H9 (cell line): Measurements from ENCODE around the gene SERPINB3. TPM values are rescaled to one million over a fixed set of nuclear protein-coding genes. Genes with fewer than 3 reads are reported as not detected.

Experiments
- DNase-seq: peaks from one replicate; pipeline ENCODE4 v3.0.0-alpha.2; 2017
- H2AFZ ChIP-seq: one replicate; pipeline ENCODE4 v1.6.1; 2013; ENCODE audit warnings: mild to moderate bottlenecking, low read length, control low read depth, moderate library complexity
- H2AK5ac ChIP-seq: 2 replicates; pipeline ENCODE4 v1.6.1; 2013; ENCODE audit warnings: low read length, control low read depth, mixed read lengths; ENCODE audit not compliant: insufficient read length
- H2BK120ac ChIP-seq: one replicate; pipeline ENCODE4 v1.6.1; 2013; ENCODE audit warnings: low read depth, mild to moderate bottlenecking, low read length, control low read depth, inconsistent platforms; ENCODE audit not compliant: poor library complexity, severe bottlenecking
- H2BK12ac ChIP-seq: 2 replicates; pipeline ENCODE4 v1.6.1; 2013; ENCODE audit warnings: low read length, control low read depth, mixed read lengths, low read depth; ENCODE audit not compliant: insufficient read length
- H2BK15ac ChIP-seq: 2 replicates; pipeline ENCODE4 v1.6.1; 2013; ENCODE audit warnings: low read depth, low read length, control low read depth
- H2BK20ac ChIP-seq: one replicate; pipeline ENCODE4 v1.6.1; 2013; ENCODE audit warnings: low read depth, mild to moderate bottlenecking, low read length, control low read depth, inconsistent platforms; ENCODE audit not compliant: poor library complexity, severe bottlenecking
- H2BK5ac ChIP-seq: 2 replicates; pipeline ENCODE4 v1.6.1; 2013; ENCODE audit warnings: low read length, control low read depth, mixed read lengths; ENCODE audit not compliant: insufficient read length
- H3K14ac ChIP-seq: 2 replicates; pipeline ENCODE4 v1.6.1; 2013; ENCODE audit warnings: low read length, control low read depth; ENCODE audit not compliant: insufficient read depth
- H3K18ac ChIP-seq: 2 replicates; pipeline ENCODE4 v1.6.1; 2013; ENCODE audit warnings: low read depth, mild to moderate bottlenecking, mixed read lengths, low read length, control low read depth; ENCODE audit not compliant: insufficient read length
- H3K23ac ChIP-seq: 2 replicates; pipeline ENCODE4 v1.6.1; 2013; ENCODE audit warnings: low read length, control low read depth, mixed read lengths, low read depth; ENCODE audit not compliant: insufficient read length
- H3K23me2 ChIP-seq: 2 replicates; pipeline ENCODE4 v1.6.1; 2013; ENCODE audit warnings: low read depth, mild to moderate bottlenecking, mixed read lengths, low read length, control low read depth; ENCODE audit not compliant: insufficient read length, poor library complexity, severe bottlenecking
- H3K27ac ChIP-seq: 2 replicates; pipeline ENCODE4 v1.5.1; 2013; ENCODE audit warnings: low read length, control low read depth, mixed read lengths, low read depth; ENCODE audit not compliant: insufficient read length
- H3K27me3 ChIP-seq: 2 replicates; pipeline ENCODE4 v1.6.1; 2013; ENCODE audit warnings: low read length, control low read depth, inconsistent platforms; ENCODE audit not compliant: insufficient read depth
- H3K4ac ChIP-seq: 2 replicates; pipeline ENCODE4 v1.6.1; 2013; ENCODE audit warnings: low read depth, mild to moderate bottlenecking, control low read depth, inconsistent platforms, low read length, moderate library complexity
- H3K4me1 ChIP-seq: 2 replicates; pipeline ENCODE4 v1.6.1; 2013; ENCODE audit warnings: low read length, control low read depth, inconsistent platforms; ENCODE audit not compliant: insufficient read depth
- H3K4me2 ChIP-seq: 2 replicates; pipeline ENCODE4 v1.6.1; 2013; ENCODE audit warnings: low read length, control low read depth, mixed read lengths; ENCODE audit not compliant: insufficient read length, insufficient read depth
- H3K56ac ChIP-seq: 2 replicates; pipeline ENCODE4 v1.6.1; 2013; ENCODE audit warnings: low read depth, mild to moderate bottlenecking, mixed read lengths, low read length, control low read depth; ENCODE audit not compliant: insufficient read length
- H3K79me1 ChIP-seq: 2 replicates; pipeline ENCODE4 v1.6.1; 2013; ENCODE audit warnings: low read depth, mild to moderate bottlenecking, moderate library complexity, low read length, control low read depth, inconsistent platforms; ENCODE audit not compliant: insufficient read depth, poor library complexity, severe bottlenecking
- H3K79me2 ChIP-seq: 2 replicates; pipeline ENCODE4 v1.6.1; 2013; ENCODE audit warnings: low read length, control low read depth, inconsistent platforms; ENCODE audit not compliant: insufficient read depth
- H3K9ac ChIP-seq: 2 replicates; pipeline ENCODE4 v1.6.1; 2013; ENCODE audit warnings: low read length, control low read depth, mixed read lengths; ENCODE audit not compliant: insufficient read length; ENCODE audit errors: extremely low read depth
- H3K9me3 ChIP-seq: one replicate; pipeline ENCODE4 v1.6.1; 2013; ENCODE audit warnings: low read depth, low read length, inconsistent platforms; ENCODE audit not compliant: control insufficient read depth
- H3T11ph ChIP-seq: one replicate; pipeline ENCODE4 v1.6.1; 2013; ENCODE audit warnings: mild to moderate bottlenecking, low read length, control low read depth, inconsistent platforms
- H4K20me1 ChIP-seq: one replicate; pipeline ENCODE4 v1.6.1; 2013; ENCODE audit not compliant: control insufficient read depth, insufficient read length, insufficient read depth
- H4K5ac ChIP-seq: 2 replicates; pipeline ENCODE4 v1.6.1; 2013; ENCODE audit warnings: low read depth, mild to moderate bottlenecking, mixed read lengths, low read length, control low read depth; ENCODE audit not compliant: insufficient read length
- H4K8ac ChIP-seq: replicated peaks from 2 replicates; pipeline ENCODE4 v1.6.1; 2013; ENCODE audit warnings: low read length, control low read depth, mixed read lengths, low read depth; ENCODE audit not compliant: insufficient read length
- H4K91ac ChIP-seq: 2 replicates; pipeline ENCODE4 v1.6.1; 2013; ENCODE audit warnings: low read depth, mild to moderate bottlenecking, moderate library complexity, mixed read lengths, low read length, control low read depth; ENCODE audit not compliant: insufficient read length
- H3K27ac Mint-ChIP-seq, 3 experiments: 2 replicates in 2 of 3; 3 replicates in 1 of 3; pipeline ENCODE4 v1.8.0; 2020 to 2021; ENCODE audit warnings: mixed read lengths in 3 of 3, mild to moderate bottlenecking in 1 of 3, moderate library complexity in 1 of 3
- H3K27me3 Mint-ChIP-seq: 2 replicates; pipeline ENCODE4 v1.8.0; 2021; ENCODE audit warnings: low read depth, mild to moderate bottlenecking, moderate library complexity, mixed read lengths
- H3K36me3 Mint-ChIP-seq, 3 experiments: 2 replicates in 2 of 3; 3 replicates in 1 of 3; pipeline ENCODE4 v1.8.0; 2020 to 2021; ENCODE audit warnings: low read depth in 3 of 3, mixed read lengths in 3 of 3; ENCODE audit not compliant: insufficient read depth in 1 of 3
- H3K4me1 Mint-ChIP-seq, 2 experiments: 2 replicates each; pipeline ENCODE4 v1.8.0; 2020; ENCODE audit warnings: mixed read lengths in 2 of 2
- H3K4me3 Mint-ChIP-seq, 2 experiments: 2 replicates in 1 of 2; 3 replicates in 1 of 2; pipeline ENCODE4 v1.8.0; 2020 to 2021; ENCODE audit warnings: mild to moderate bottlenecking in 2 of 2, mixed read lengths in 2 of 2, moderate library complexity in 1 of 2
- H3K9me3 Mint-ChIP-seq, 2 experiments: 2 replicates in 1 of 2; 3 replicates in 1 of 2; pipeline ENCODE4 v1.8.0; 2020; ENCODE audit warnings: mild to moderate bottlenecking in 2 of 2, mixed read lengths in 2 of 2, moderate library complexity in 1 of 2
- WGBS: extraction: QIAGEN DNeasy Blood & Tissue Kit; methylation state at CpG from one replicate; pipeline ENCODE4 v1.1.7; 2013; ENCODE audit warnings: missing lambda C conversion rate, low lambda C conversion rate, mixed read lengths; ENCODE audit not compliant: insufficient read length; ENCODE audit errors: extremely low coverage; 5-methylcytosine and 5-hydroxymethylcytosine counted together
- total RNA-seq: library from RNA; stranded (reverse); gene quantifications from 2 replicates; pipeline ENCODE4 v1.2.1, GENCODE V29; 2021
- TF ChIP-seq, protein P1 (sequence below): fragments of 200-600 bp; sonication (generic); conservative IDR thresholded peaks from 3 replicates; pipeline ENCODE4 v1.8.0; 2021; ENCODE audit warnings: antibody characterized with exemption, mild to moderate bottlenecking

The SERPINB3 gene
- total RNA-seq, 1 experiment from 2014 or later, result 1.7 TPM

GRCh38 chr18:63683152-63683551 lies 21.5 kb upstream of the SERPINB3 start:
- Mint-ChIP-seq H3K36me3 (peaks cover 0 to 11% (median 0%) of the 10 kb centered on the region in 3 experiments; a peak in 2 of 7 replicates), H3K27me3 (no peaks in the 10 kb centered on the region; the same call in 1 of the 2 replicates), H3K9me3 (peaks cover 0 to 2% of the 10 kb centered on the region in 2 experiments), H3K4me1 (peaks cover 16% of the 10 kb centered on the region in 2 experiments), H3K27ac (peak overlapping the region; percentile 49 to 81 (median 73)), H3K4me3 (no peak overlapping the region)
- Histone ChIP-seq H3K27me3 (no peaks in the 10 kb centered on the region), H2BK20ac (no peak overlapping the region), H2BK5ac (no peak overlapping the region), H2AFZ (no peak overlapping the region), H3K18ac (no peak overlapping the region), H3K23me2 (no peaks in the 10 kb centered on the region), H2BK12ac (no peak overlapping the region), H2AK5ac (no peak overlapping the region), H3T11ph (no peak overlapping the region), H3K4ac (no peak overlapping the region), H3K4me1 (peaks cover 4% of the 10 kb centered on the region; the same call in 1 of the 2 replicates), H4K5ac (no peak overlapping the region), H2BK120ac (no peak overlapping the region), H4K91ac (no peak overlapping the region), H4K8ac (no peak overlapping the region), H2BK15ac (no peak overlapping the region), H3K23ac (no peak overlapping the region), H3K79me1 (no peaks in the 10 kb centered on the region), H4K20me1 (no peaks in the 10 kb centered on the region), H3K27ac (no peak overlapping the region), H3K14ac (no peak overlapping the region), H3K9ac (no peak overlapping the region), H3K79me2 (no peaks in the 10 kb centered on the region), H3K56ac (no peak overlapping the region), H3K9me3 (no peaks in the 10 kb centered on the region), H3K4me2 (no peak overlapping the region)
- WGBS, result 100% methylated on average over 1 of the region's 2 CpGs
- TF ChIP-seq, protein P1, sequence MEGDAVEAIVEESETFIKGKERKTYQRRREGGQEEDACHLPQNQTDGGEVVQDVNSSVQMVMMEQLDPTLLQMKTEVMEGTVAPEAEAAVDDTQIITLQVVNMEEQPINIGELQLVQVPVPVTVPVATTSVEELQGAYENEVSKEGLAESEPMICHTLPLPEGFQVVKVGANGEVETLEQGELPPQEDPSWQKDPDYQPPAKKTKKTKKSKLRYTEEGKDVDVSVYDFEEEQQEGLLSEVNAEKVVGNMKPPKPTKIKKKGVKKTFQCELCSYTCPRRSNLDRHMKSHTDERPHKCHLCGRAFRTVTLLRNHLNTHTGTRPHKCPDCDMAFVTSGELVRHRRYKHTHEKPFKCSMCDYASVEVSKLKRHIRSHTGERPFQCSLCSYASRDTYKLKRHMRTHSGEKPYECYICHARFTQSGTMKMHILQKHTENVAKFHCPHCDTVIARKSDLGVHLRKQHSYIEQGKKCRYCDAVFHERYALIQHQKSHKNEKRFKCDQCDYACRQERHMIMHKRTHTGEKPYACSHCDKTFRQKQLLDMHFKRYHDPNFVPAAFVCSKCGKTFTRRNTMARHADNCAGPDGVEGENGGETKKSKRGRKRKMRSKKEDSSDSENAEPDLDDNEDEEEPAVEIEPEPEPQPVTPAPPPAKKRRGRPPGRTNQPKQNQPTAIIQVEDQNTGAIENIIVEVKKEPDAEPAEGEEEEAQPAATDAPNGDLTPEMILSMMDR, result no peak
- DNase-seq, result peak; percentile 39
